Stimulated activated CD4-positive, alpha-beta T cell treated with anti-CD3 and anti-CD28 coated beads, Interleukin-1b, Interleukin-23, amount 100 ng/mL, for 1 hour (primary cell): ENCODE data around the gene JARID2.

Experiments used
- DNase-seq, 2 donors: peaks; one replicate each; pipeline ENCODE4 v3.0.0-alpha.2; 2020; ENCODE audit warnings: low read depth in 2 of 2

Gene JARID2

DNA sequence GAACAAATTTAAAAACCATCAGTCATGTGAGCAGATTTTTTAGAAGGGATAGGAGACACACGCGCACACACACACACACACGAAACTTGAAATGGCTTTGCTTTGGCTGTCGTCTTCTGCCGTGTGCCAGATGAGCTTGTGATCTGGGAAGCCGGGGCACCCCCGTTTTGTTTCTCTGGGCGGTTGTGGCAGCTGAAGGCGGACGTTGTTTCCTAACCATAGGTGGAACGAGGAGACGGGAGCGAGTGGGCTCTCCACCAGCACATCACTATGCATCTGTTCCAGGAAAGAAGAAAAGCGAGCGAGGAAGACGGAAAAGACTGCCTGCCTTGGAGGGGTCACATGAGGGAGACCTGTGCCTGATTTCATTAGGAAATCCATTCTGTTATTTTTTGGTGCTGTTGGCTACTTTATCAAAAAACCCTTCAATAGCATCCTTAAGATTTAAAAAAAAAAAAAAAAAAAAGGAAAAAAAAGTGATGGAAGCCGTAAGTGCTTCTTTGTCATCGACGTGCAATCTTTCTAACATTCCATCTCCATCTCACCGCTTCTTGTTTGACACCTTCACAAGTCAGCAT lies 274.8 kb downstream of the JARID2 start:
- no peak for DNase-seq

DNA sequence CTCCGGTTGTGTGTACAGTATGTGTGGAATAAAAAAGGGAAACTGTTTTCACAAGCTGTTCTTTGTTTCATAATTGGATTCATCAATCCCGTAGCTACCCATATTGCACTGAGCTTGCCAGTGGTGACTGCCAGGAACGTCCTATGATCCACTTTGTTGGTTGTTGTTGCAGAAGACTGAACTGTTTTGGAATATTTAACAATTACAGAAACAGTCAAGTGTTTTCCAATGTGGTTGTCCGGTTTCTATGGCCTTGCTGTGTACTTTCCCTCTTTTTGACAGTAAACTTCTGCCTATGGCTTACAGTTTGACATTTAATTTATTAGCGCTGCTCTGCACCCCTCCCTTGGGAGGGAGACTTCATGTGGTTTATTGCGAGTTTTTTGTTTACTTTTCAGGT lies 275.7 kb downstream of the JARID2 start:
- no peak for DNase-seq

DNA sequence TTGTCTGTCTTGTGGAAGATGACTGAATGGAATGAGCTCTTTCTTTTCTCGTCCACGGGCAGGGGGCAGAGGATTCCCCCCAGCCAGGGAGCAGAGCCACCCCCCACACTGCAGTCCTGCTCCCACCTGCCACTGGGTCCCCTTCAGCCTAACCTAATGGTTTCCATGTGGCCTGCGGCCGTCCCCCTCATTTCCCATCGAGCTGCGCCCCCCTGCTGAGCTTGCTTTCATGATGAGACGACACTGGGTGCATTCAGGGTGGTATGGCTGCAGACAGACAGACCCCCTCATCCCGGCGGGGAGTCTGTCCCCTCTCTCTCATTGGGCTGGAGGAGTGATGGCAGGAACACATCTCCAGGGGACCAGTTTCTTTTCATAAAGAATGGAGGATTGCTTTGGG lies 276.2 kb downstream of the JARID2 start:
- no peak for DNase-seq

DNA sequence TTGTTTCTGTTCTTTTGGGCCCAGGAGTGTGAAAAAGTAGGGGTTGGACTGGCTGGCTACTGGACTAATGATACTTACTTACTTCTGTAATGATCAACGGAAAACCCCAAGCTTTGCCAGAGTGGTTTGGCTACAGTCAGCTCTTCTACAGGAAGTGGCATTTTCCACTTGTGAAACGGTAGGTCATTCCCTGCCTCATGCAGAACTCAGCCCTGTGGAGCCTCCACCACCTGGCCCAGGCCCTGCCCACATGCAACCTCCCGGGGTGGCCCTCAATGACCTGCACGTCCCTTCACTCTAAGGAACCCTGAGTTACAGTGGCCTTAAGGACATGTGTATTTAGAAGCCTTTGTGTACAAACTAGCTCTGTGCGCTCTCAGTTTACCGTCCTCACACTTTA lies 276.6 kb downstream of the JARID2 start:
- no peak for DNase-seq

DNA sequence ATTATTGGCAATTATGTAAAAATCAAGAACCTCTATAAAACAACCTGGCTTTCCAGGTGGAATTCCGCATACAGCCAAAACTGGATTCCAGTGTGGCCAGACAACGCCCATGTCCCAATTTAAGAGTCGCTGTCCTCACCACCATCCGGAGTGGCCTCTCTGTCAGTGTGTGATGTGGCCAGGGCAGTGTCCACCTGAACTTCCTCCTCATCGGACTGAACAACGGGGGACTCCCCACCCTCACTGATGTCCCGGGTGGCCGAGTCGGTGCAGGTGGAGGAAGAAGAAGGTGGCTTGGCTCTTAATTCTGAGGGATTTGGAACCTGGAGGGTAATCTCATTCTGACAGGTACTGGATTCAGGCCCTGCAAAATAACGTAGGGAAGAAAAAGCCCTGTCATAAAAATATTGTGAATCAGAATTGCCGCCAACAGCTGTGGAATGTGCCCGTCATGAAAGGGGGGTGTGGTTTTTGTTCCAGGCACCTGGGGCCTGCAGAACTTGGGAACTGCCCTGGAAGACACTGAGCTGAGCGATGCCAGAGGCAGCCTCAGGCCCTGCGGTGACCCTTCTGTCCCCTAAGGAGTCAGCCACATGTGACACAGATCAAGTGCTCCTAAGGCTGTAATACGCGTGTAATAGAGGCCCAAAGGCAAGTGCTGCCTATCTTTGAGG lies 277.1 kb downstream of the JARID2 start:
- DNase-seq: no peak

DNA sequence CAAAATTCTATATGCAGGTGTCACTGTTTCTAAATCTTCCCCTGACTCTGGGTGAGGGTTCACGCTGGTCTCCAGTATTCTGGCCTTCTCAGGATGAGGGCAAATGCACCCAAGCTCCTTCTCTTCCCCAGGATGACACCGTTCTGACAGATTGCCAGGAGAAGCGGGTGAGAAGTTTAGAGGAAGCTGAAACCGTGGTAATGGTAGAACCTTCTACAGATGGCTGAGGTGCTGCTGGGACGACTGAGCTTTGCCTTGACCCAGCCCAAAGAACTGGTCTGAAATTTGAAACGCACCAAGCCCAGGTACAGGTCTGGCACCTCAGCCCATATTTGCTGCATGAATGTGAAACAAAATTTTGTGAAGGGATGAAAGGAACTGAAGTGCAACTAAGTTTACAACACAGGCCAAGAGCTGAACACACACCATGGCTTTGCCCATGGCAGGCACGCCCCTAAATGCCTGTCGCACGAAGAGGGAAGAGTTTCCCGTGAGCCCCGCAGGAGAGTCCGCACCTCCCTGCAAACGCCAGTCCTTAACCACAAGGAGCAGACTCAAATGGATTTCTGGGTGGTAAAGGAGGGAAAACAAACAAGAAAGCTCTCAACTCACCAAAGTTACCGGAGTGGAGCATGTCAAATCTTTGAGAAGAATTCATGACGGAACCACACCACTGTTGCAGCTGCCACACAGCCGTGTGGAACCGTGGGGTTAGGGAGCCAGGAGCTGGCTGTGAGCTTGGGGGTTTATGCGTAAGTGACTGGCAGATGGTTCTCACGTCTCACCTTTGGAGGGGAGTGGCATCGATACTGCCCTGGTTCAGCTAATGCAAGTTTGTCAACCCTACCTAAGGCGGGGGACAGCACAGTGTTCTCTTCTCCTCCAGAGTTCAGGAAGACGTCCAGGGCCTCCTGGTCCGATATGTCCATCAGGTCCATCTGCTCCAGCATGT lies 278.1 kb downstream of the JARID2 start:
- DNase-seq: no peak

DNA sequence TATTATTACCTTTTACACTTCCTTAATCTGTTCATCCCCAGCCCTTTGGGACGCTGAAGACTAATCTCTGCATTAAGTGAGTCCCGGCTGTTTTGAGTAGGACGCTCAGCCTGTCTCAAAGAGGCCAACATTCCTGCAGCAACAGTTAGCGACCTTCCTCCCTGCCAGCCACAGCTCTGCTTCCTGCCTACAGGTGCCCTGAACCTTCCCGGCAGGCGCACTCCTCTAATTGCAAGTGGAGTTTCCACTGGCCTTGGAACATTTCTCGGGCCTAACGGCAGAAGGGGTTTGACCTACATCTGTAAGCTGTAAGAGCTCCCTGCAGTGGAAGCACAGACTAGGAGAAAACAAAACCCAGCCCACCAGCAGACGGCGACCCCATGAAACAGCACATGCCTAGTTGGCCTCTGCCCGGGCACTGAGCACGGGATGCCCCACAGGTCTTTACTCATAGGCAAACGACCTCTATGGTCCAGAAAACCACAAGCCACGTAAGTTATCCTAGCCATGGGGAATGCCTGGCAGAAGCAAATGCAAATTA lies 279.1 kb downstream of the JARID2 start:
- DNase-seq: no peak

DNA sequence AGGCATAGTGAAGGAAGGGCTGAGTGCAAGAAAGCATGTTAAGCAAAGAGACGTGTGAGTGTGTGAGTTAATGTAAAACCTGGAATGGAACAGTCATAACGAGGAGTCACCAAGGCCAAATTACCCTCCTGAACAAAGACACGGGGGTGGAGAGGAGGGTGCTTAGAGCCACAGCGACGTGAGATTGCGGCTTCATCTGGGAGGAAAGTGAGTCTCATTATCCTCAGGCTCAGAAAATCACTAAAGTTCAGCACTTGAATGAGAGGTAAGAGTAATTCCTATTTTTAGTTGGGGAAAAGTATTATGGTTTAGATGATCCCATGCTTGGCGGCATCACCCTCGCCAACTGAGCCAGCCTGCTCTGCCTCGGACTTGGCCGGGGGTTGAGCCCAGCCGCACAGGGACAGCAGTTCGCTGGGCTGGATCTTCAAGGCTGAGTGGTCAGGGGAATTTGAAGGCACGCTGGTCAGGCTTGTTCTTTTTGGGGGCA lies 280.4 kb downstream of the JARID2 start:
- DNase-seq: no peak

DNA sequence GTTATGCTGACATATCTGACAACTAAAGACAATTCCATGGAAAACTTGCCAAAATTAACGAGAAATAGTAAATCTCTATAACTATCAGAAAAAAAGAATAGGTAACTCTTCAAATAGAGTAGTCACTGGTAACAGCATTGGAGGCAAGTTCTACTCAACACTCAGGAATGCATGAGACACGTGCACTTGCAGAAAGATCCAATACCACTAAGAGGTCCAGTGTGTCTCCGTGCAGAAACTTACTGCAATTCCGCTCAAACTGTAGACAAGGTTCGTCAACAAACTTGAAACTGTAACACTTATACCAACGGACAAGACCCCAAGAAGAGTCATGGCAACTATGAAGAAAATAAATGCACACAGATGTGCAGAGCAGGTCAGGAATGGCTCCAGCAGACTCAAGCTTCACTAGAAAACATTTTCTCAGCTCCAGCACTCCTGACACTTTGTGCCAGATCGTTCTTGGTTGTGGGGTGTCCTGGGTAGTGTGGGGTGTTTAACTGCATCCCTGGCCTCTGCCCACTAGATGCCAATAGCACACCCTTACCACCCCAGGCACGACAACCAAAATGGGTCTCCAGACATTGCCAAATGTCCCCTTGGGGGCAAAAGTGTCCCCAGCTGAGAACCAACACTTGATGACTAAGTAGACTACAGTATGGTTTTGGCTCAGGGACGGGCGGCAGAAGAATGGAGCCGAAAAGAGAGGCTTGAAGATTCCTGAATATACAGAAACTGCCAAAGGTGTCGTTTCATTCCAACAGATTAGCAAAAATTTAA lies 282.2 kb downstream of the JARID2 start:
- no peak for DNase-seq

DNA sequence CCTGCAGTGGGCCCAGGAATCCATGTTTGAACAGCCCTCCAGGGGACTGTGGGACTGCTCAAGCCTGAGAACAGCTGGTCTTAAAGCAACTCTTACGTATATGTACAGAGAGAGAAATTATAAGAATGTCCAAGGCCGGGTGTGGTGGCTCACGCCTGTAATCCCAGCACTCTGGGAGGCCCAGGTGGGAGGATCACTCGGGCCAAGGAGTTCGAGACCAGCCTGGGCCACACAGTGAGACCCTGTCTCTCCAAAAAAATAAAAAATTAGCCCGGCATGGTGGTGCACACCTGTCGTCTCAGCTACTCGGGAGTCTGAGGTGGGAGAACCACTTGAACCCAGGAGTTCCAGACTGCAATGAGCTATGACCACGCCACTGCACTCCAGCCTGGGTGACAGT lies 283.0 kb downstream of the JARID2 start:
- no peak for DNase-seq

DNA sequence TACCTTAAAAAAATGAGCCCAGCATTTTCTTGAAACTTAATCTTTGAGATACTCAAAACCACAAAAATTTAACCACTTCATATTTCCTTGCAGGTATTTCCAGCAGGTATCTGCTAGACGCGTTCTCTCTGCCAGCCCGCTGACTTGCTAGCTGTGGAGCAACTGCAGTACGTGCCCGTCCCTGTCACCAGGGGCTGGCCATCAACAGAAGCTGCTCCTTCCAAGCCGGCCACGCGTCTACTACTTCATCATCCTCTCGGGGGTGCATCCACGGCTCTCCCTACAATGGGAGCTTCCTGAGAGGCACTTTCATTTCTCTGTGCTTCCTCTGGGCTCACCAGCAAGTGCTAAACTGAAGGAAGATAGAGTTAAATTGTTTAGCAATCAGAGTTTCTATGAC lies 284.5 kb downstream of the JARID2 start:
- DNase-seq: no peak

DNA sequence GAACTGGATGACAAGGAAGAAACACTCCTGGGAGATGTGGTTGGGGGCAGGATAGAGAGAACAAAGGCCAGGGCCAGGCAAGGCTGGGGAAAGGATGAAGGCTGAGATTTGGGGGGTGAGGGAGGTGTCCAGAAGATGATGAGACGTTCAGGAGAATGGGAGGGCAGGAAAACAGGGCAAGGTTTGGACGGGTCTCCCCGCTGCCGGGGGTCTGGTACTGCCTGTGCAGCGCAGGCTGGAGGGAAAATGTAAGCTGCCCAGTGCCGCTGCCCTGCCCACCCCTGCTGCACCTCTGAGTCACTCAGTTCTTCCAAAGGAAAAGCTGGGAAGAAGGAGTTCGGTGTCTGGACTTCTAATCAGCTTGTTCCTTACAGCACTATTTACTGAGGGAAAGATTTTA lies 286.1 kb downstream of the JARID2 start:
- no peak for DNase-seq

DNA sequence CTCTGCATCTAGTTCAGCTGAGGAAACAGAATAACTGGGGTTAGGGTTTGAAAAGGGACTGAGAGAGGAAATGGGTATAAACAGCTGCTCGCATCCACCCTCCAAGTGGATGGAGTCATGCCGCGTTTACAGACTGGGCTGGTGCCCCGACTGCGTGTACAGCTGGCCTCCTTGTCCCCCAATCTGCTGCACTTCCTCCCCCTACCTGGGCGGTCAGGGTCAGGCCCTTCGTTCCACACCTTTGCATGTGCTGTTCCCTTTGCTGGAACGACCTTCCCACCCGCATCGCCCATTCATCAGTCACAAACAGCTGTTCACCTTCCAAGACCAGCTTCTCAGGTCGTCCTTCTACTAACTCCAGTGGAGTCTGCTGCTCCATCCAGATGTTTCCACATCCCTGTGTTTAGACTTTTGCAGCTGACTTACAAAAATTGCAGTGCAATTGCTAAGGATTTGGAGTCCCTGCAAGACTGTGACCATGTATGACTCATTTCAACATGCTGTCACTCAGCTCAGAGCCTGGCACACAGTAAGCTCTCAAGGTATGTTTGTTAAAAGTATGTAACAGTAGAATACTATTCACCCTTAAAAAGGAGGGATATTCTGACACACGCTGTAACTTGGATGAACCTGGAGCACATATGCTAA lies 287.6 kb downstream of the JARID2 start:
- DNase-seq: no peak

DNA sequence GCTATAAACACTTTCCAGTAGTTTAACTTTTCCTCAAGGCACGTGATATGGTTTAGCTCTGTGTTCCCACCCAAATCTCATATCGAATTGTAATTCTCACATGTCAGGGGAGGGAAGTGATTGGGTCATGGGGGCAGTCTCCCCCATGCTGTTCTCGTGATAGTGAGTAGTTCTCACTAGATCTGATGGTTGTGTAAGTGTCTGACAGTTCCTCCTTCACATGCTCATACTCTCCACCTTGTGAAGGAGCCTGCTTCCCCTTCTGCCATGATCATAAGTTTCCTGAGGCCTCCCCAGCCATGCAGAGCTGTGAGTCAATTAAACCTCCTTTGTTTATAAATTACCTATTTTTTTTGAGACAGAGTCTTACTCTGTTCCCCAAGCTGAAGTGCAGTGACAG lies 289.1 kb downstream of the JARID2 start:
- DNase-seq: no peak

DNA sequence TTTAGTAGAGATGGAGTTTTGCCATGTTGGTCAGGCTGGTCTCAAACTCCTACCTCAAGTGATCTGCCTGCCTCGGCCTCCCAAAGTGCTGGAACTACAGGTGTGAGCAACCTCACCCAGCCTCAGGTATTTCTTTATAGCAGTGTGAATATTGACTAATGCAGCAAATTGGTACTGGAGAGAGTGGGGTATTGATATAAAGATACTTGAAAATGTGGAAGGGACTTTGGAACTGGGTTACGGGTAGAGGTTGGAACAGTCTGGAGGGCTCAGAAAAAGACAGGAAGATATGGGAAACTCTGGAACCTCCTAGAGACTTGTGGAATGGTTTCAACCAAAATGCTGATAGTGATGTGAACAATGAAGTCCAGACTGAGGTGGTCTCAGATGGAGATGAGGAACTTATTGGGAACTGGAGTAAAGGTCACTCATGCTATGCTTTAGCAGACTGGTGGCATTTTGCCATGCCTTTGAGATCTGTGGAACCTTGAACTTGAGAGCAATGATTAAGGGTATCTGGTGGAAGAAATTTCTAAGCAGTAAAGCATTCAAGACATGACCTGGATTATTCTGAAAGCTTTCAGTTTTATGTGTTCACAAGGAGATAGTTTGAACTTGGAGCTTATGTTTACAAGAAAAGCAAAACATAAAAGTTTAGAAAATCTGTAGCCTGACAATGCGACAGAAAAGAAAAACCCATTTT lies 289.8 kb downstream of the JARID2 start:
- DNase-seq: no peak

DNA sequence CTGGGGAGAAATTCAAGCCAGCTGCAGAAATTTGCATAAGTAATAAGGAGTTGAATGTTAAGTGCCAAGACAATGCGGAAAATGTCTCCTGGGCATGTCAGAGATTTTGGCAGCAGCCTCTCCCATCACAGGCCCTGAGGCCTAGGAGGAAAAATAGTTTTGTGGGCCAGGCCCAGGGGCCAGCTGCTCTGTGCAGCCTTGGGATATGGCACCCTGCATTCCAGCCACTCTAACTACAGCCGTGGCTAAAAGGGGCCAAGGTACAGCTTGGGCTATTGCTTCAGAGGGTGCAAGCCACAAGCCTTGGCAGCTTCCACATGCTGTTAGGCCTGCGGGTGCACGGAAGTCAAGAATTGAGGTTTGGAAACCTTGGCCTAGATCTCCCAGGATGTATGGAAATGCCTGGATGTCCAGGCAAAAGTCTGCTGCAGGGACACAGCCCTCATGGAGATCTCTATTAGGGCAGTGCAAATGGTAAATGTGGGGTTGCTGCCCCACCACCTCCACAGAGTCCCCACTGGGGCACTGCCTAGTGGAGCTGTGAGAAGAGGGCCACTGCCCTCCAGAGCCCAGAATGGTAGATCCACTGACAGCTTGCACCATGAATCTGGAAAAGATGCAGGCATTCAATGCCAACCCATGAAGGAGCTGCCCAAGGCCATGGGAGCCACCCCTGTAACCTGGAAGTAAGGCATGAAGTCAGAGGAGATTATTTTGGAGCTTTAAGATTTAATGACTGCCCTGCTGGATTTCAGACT lies 290.5 kb downstream of the JARID2 start:
- no peak for DNase-seq

DNA sequence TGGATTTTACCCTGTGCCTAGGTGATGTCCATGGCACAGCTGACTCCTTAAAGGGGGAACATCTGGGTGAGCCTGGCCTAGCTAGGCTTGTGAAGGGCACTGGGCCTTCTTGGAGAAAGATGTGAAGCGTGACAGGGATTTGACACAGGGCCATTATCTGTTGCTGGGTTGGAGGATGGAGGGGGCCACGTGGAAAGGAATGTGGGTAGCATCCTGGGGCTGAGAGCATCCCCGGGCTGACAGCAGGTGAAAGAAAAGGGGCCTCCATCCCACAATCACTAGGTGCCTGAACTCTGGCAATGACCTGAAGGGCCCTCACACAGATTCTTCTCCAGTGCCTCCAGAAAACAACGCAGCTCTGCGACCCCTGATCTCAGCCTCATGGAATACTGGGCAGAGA lies 292.2 kb downstream of the JARID2 start:
- no peak for DNase-seq

DNA sequence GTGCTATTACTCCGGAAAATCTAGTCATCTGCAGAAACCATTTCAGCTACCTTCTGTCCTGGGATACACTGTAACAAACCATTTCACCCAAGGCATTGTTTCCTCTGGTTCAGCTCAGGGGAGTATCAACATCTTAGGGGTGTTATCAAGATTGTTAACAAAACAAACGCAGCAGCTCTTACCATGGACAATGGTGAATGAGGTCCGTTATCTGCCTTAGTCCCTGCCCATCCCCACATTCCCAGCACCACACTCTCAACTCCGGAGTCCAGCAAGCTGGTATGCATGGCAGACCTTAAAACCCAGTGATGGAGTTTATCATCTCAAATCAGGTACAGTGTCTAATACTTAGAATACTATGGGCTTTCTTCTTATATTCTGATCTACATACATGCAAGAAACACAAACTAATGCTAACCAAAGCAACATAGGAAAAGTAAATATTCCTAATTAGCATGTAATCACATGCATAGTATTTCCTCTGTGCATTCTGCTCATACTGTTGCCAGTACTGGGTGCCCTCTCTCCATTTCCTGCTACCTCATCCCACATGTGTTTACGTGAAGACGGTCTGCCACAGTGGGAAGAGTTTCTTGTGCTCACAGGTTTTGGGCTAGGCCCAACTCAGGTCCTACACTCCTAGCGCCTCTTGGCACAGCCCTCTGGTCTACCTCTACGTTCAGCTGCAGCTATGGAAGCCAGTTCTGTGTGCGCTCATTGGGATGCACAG lies 293.1 kb downstream of the JARID2 start:
- no peak for DNase-seq

DNA sequence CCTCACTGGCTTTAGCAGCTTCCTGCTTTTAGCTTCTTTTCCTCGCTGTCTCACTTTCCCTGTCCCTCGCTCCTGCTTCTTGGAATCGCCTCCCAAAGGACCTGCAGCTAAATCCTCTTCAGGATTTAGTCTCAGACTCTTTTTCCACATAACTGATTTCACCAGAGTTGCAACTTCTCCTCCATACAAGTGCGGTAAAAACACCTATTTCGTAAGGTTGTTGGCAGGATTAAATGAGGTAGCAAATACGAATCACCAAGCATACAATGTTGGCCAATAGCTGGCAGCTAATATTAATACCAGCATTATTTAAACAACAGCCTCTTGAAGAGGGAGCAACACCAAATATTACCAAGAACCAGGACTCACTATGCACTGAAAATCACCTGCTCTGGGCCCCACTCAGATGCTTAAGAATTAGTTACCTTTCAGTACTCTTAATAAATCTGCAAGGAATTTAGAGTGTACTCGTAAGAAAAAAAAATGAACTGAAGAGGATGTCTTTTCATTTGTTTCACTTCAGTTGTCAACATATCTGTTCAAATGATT lies 293.9 kb downstream of the JARID2 start:
- no peak for DNase-seq
